Neural cell (in vitro differentiated cells): ENCODE measurements around the gene RNF144A. TPM values are rescaled to one million over a fixed set of nuclear protein-coding genes. Genes with fewer than 3 reads are reported as not detected.

Source experiments
- H2AFZ ChIP-seq: fragments of 200-600, 300-800 bp; sonication (generic), shearing (Covaris generic); 2 replicates; pipeline ENCODE4 v1.6.0; 2014; ENCODE audit warnings: low read depth, mild to moderate bottlenecking, antibody characterized with exemption, low read length, moderate library complexity
- H3F3A ChIP-seq: fragments of 200-600 bp; shearing (Covaris generic); 2 replicates; pipeline ENCODE4 v1.6.1; 2016; ENCODE audit warnings: mild to moderate bottlenecking, moderate library complexity, mixed read lengths, antibody characterized with exemption, low read length; ENCODE audit not compliant: insufficient read depth, poor library complexity, severe bottlenecking
- H3K27ac ChIP-seq: fragments of 200-600, 300-800 bp; sonication (generic), shearing (Covaris generic); 2 replicates; pipeline ENCODE4 v1.5.1; 2014; ENCODE audit warnings: mild to moderate bottlenecking, low read length, moderate library complexity
- H3K27me3 ChIP-seq: fragments of 300-800, 200-600 bp; sonication (generic), shearing (Covaris generic); 2 replicates; pipeline ENCODE4 v1.6.0; 2014; ENCODE audit warnings: mild to moderate bottlenecking, low read depth, low read length, moderate library complexity; ENCODE audit not compliant: insufficient read depth
- H3K36me3 ChIP-seq: fragments of 300-800, 200-600 bp; sonication (generic), shearing (Covaris generic); 2 replicates; pipeline ENCODE4 v1.5.1; 2014; ENCODE audit warnings: mild to moderate bottlenecking, antibody characterized with exemption, low read length, moderate library complexity; ENCODE audit not compliant: insufficient read depth
- H3K4me2 ChIP-seq: fragments of 300-800, 200-600 bp; sonication (generic), shearing (Covaris generic); 2 replicates; pipeline ENCODE4 v1.6.0; 2014; ENCODE audit warnings: mild to moderate bottlenecking, low read length
- H3K4me3 ChIP-seq: fragments of 300-800, 200-600 bp; sonication (generic), shearing (Covaris generic); 2 replicates; pipeline ENCODE4 v1.5.1; 2014; ENCODE audit warnings: mild to moderate bottlenecking, low read length, moderate library complexity
- H3K79me2 ChIP-seq: fragments of 200-600 bp; shearing (Covaris generic); replicated peaks from 2 replicates; pipeline ENCODE4 v1.6.0; 2014; ENCODE audit warnings: mild to moderate bottlenecking, low read length, moderate library complexity; ENCODE audit not compliant: insufficient read depth
- H3K9ac ChIP-seq: fragments of 300-800, 200-600 bp; sonication (generic), shearing (Covaris generic); 2 replicates; pipeline ENCODE4 v1.6.1; 2016; ENCODE audit warnings: mild to moderate bottlenecking, low read length, mixed read lengths
- H3K9me2 ChIP-seq: fragments of 200-600 bp; shearing (Covaris generic); 2 replicates; pipeline ENCODE4 v1.6.1; 2016; ENCODE audit warnings: mild to moderate bottlenecking, low read length, mixed read lengths; ENCODE audit not compliant: insufficient read depth
- H3K9me3 ChIP-seq: fragments of 200-600, 300-800 bp; sonication (generic), shearing (Covaris generic); 2 replicates; pipeline ENCODE4 v1.6.1; 2016; ENCODE audit warnings: mild to moderate bottlenecking, mixed run types, low read length, moderate library complexity, mixed read lengths
- H4K20me1 ChIP-seq: fragments of 200-600 bp; shearing (Covaris generic); 2 replicates; pipeline ENCODE4 v1.6.1; 2016; ENCODE audit warnings: mild to moderate bottlenecking, mixed run types; ENCODE audit not compliant: insufficient read depth
- CTCF ChIP-seq: fragments of 450-650 bp; IDR thresholded peaks from 2 replicates; pipeline ENCODE4 v1.5.1; 2014; ENCODE audit warnings: antibody characterized with exemption, mild to moderate bottlenecking, moderate library complexity; ENCODE audit not compliant: poor library complexity, severe bottlenecking
- EP300 ChIP-seq: fragments of 450-650 bp; conservative IDR thresholded peaks from 2 replicates; pipeline ENCODE4 v1.6.1; 2014; ENCODE audit warnings: antibody characterized with exemption, mild to moderate bottlenecking, moderate library complexity; ENCODE audit not compliant: poor library complexity, severe bottlenecking
- EZH2 ChIP-seq: fragments of 200-600, 300-800 bp; shearing (Covaris generic), sonication (generic); IDR thresholded peaks from 2 replicates; pipeline ENCODE4 v1.6.1; 2014; ENCODE audit warnings: antibody characterized with exemption, low read length, borderline replicate concordance, mild to moderate bottlenecking; ENCODE audit not compliant: insufficient read depth, poor library complexity, severe bottlenecking
- MXI1 ChIP-seq: fragments of 450-650 bp; conservative IDR thresholded peaks from 2 replicates; pipeline ENCODE4 v1.6.1; 2014; ENCODE audit warnings: antibody characterized with exemption, mild to moderate bottlenecking; ENCODE audit not compliant: poor library complexity, severe bottlenecking
- POLR2AphosphoS5 ChIP-seq: IDR thresholded peaks from 2 replicates; pipeline ENCODE4 v1.6.1; 2012
- RAD21 ChIP-seq: fragments of 450-650 bp; conservative IDR thresholded peaks from 2 replicates; pipeline ENCODE4 v1.6.1; 2014; ENCODE audit warnings: antibody characterized with exemption, mild to moderate bottlenecking, moderate library complexity
- SMC3 ChIP-seq: fragments of 450-650 bp; conservative IDR thresholded peaks from 2 replicates; pipeline ENCODE4 v1.6.1; 2014; ENCODE audit warnings: antibody characterized with exemption, mild to moderate bottlenecking, moderate library complexity; ENCODE audit not compliant: poor library complexity
- TAF1 ChIP-seq: IDR thresholded peaks from 2 replicates; pipeline ENCODE4 v1.6.1; 2012; ENCODE audit warnings: low read depth
- polyA plus RNA-seq: library from polyadenylated mRNA; depleted of rRNA; stranded (reverse); fragments of >200 nt; gene quantifications from 2 replicates; pipeline ENCODE4 v1.2.3, GENCODE V29; 2014
- TF ChIP-seq, protein P1 (sequence below): IDR thresholded peaks from 2 replicates; pipeline ENCODE4 v1.6.1; 2012; ENCODE audit warnings: borderline replicate concordance

The RNF144A gene
- polyA plus RNA-seq, 1 donor from 2014 or later, result 26.9 TPM

- TF ChIP-seq EP300, result no peak
- no peak for TF ChIP-seq MXI1
- no peak for TF ChIP-seq POLR2AphosphoS5
- no peak for TF ChIP-seq RAD21
- no peak for TF ChIP-seq CTCF
- no peak for TF ChIP-seq TAF1
- TF ChIP-seq SMC3, result no peak
- no peak for TF ChIP-seq EZH2
- TF ChIP-seq, protein P1, sequence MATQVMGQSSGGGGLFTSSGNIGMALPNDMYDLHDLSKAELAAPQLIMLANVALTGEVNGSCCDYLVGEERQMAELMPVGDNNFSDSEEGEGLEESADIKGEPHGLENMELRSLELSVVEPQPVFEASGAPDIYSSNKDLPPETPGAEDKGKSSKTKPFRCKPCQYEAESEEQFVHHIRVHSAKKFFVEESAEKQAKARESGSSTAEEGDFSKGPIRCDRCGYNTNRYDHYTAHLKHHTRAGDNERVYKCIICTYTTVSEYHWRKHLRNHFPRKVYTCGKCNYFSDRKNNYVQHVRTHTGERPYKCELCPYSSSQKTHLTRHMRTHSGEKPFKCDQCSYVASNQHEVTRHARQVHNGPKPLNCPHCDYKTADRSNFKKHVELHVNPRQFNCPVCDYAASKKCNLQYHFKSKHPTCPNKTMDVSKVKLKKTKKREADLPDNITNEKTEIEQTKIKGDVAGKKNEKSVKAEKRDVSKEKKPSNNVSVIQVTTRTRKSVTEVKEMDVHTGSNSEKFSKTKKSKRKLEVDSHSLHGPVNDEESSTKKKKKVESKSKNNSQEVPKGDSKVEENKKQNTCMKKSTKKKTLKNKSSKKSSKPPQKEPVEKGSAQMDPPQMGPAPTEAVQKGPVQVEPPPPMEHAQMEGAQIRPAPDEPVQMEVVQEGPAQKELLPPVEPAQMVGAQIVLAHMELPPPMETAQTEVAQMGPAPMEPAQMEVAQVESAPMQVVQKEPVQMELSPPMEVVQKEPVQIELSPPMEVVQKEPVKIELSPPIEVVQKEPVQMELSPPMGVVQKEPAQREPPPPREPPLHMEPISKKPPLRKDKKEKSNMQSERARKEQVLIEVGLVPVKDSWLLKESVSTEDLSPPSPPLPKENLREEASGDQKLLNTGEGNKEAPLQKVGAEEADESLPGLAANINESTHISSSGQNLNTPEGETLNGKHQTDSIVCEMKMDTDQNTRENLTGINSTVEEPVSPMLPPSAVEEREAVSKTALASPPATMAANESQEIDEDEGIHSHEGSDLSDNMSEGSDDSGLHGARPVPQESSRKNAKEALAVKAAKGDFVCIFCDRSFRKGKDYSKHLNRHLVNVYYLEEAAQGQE, result no peak
- Histone ChIP-seq H3K27me3 (no peaks in the 10 kb centered on the region), H3K4me2 (no peak overlapping the region), H4K20me1 (no peaks in the 10 kb centered on the region), H3K4me3 (no peak overlapping the region), H3K9me3 (no peaks in the 10 kb centered on the region), H3K9ac (no peak overlapping the region), H3K9me2 (no peaks in the 10 kb centered on the region), H3K36me3 (peaks cover 12% of the 10 kb centered on the region), H2AFZ (no peak overlapping the region), H3F3A (no peaks in the 10 kb centered on the region), H3K27ac (no peak overlapping the region), H3K79me2 (no peaks in the 10 kb centered on the region)
These were observed 115.2 kb downstream of the RNF144A start for GRCh38 chr2:7032371-7032770.

GRCh38 chr2:7033136-7033960, 116.1 kb downstream of the RNF144A start:
- TF ChIP-seq MXI1 (no peak), EP300 (no peak), EZH2 (no peak)

More at GRCh38 chr2:7033136-7033960, 116.1 kb downstream of the RNF144A start:
- Histone ChIP-seq H3K9ac (no peak overlapping the region), H3K4me3 (no peak overlapping the region), H3F3A (no peaks in the 10 kb centered on the region), H3K27ac (no peak overlapping the region), H3K79me2 (no peaks in the 10 kb centered on the region), H3K4me2 (no peak overlapping the region), H3K27me3 (no peaks in the 10 kb centered on the region), H3K9me3 (no peaks in the 10 kb centered on the region), H4K20me1 (peaks cover 4% of the 10 kb centered on the region), H3K9me2 (no peaks in the 10 kb centered on the region), H2AFZ (no peak overlapping the region), H3K36me3 (peaks cover 12% of the 10 kb centered on the region)
